HG02642 (cell line): ENCODE results near the gene PARPBP.
"Not testable (repeated sequence)": the region's sequence is repeated elsewhere in the genome, so short reads cannot be mapped to it uniquely, and the experiment has no call there.

Experiments used
- ATAC-seq: cut with Tn5 transposase; IDR thresholded peaks from one replicate; pipeline ENCODE4 v1.9.1; 2021; ENCODE audit warnings: mild to moderate bottlenecking; ENCODE audit not compliant: unreplicated experiment, poor library complexity

PARPBP gene, protein sequence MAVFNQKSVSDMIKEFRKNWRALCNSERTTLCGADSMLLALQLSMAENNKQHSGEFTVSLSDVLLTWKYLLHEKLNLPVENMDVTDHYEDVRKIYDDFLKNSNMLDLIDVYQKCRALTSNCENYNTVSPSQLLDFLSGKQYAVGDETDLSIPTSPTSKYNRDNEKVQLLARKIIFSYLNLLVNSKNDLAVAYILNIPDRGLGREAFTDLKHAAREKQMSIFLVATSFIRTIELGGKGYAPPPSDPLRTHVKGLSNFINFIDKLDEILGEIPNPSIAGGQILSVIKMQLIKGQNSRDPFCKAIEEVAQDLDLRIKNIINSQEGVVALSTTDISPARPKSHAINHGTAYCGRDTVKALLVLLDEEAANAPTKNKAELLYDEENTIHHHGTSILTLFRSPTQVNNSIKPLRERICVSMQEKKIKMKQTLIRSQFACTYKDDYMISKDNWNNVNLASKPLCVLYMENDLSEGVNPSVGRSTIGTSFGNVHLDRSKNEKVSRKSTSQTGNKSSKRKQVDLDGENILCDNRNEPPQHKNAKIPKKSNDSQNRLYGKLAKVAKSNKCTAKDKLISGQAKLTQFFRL

DNA sequence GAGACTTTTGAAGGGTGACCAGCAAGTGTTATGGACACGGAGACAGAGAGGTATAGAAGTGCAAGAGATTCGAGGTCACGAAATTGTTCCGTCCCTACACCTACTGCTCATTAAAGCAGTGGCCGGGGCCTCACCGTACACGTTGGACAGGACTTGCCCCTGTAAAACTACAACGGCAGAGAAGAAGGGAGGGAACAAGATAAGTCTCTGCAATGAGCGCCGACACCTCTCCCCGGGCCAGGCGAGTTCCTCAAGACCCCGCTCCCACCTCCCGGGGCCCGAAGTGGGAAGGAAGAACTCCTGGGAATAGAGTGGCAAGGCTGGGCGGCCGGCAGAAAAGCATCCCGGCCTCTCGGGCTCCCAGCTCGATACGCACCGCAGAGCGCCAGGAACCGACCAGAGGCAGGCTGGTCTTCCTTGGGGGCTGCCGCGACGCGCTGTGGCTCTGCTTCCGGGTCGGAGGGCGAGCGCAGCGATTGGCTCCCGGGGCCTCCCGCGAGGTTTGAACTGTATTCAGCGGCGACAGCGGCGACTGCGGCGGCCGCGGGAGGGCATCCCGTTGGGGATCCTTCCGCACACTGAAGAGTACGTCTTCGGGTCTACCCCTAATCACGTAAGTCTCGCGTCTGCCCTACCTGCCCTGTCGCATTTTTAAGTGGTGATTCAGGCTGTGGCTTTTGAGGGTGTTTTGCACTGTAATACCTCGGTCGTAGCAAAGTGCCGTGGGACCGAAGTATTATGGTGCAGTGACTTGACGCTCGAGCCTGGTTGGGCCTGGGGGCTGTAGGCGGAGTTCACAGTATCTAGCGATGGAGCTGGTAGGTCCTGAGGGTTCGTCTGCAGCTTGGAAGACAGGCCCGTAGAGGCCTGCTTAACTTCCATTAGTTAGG lies at the start of gene PARPBP, which contains the start of gene NUP37:
Gene PARPBP, plus strand, starts transcription at position 510 of the 890 bp plus-strand sequence. CDS start 3,706 bp downstream, outside the sequence.
Gene NUP37, minus strand, starts transcription at position 441 of the 890 bp plus-strand sequence. CDS start 1,596 bp downstream, outside the sequence.
- ATAC-seq: peak; percentile 98

DNA sequence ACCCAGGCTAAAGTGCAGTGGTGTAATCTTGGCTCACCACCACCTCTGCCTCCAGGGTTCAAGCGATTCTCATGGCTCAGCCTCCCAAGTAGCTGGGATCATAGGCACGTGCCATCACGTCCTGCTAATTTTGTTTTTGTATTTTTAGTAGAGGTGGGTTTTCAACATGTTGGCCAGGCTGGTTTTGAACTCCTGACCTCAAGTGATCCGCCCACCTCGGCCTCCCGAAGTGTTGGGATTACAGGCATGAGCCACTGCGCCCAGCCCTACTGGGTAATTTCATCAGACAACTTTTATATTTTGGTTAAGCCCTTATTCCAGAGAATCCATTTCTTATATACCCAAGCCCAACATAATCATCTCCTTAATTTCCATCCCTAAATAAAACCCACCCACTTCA lies 47.9 kb upstream of the PARPBP start:
- not testable (repeated sequence) for ATAC-seq

DNA sequence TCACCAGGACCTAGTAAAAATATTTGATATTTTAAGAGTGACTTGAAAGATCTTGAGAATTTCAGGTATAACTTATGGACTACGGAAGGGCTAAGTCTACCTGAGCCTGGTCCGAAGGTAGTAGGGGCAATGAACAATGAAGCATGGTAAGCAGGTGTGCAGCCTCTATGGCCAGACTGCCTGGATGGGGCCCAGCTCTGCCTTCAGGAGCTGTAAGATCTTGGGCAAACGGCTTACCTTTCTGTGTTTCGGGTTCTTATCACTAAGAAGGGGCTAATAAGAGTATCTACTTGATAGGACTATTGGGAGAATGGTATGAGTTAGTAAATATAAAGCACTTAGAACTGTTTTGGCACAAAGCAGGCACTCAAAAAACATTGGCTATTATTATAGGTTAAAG lies 39.1 kb upstream of the PARPBP start:
- ATAC-seq: no peak

DNA sequence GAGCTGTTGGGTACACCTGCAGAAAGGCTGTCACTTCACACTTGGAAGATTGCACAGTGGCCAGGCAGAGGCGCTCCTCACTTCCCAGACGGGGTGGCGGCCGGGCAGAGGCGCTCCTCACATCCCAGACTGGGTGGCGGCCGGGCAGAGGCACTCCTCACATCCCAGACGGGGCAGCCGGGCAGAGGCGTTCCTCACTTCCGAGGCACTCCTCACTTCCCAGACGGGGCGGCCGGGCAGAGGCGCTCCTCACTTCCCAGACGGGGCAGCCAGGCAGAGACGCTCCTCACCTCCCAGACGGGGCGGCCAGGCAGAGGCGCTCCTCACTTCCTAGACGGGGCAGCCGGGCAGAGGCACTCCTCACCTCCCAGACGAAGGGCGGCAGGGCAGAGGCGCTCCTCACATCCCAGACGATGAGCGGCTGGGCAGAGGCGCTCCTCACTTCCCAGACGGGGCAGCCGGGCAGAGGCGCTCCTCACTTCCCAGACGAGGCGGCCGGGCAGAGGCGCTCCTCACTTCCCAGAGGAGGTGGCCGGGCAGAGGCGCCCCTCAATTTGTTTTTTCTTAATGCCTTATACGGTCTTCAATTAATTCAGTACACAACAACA lies 30.7 kb upstream of the PARPBP start:
- ATAC-seq: not testable (repeated sequence)

DNA sequence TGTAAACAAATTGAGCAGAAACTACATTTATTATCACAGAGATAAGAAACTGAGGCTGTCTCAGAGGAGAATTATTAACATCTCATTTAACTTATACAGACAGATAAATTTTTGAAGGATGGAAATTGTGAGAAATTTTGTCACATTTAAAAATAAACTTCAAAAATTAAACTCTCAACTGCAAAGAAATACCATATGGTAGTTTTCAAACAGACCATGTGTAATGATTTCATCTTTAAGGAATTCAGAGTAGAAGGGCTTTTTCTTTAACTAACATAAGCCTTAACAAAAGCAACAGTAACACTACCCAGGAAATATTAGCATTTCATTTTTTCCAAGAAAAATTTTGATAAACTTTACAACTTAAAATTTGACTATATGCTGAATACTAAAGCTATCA lies 26.7 kb upstream of the PARPBP start:
- ATAC-seq: no peak

DNA sequence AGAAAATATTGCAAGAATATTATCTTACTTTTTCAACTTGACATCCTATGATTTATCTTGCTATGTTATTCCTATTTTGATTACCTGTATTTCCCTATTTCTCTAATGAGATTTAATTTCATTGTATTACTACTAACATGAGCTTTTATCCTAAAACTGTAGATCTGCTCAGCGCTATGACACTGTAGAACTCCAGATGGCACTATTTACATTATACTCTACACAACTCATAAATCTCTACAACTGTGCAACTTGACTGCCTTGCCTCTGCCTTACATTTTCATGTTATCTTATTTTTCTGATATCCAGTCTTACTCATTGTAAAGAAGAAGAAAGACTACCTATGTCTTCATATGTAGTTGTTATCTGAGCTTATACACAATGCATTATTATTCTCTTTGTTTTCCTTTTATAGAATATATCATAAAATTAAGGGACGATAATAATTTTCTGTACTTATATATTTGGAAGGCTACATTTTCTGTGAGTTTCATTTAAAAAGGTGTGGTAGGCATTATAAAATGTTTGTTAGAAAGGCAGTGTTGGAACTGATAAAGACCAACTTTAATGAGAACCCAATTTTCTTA lies 24.2 kb upstream of the PARPBP start:
- ATAC-seq: no peak

DNA sequence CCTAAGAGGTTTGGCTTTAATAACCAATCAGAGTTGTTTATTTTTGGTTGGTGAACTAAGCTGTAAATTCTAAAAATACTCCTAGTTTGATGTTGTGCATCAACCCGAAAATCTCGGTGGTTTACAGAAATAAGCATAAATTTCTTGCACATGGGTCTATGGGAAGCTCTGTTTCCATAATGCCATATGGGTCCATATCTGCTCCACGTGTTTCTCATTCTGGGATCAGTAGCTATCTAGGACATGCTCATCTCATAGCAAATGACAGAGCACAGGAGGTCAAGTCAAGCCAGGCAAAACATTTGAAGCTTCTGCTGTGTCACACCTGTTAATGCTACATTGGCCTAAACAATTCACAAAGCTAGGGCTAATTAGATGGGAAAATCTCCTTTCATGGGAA lies 23.1 kb upstream of the PARPBP start:
- no peak for ATAC-seq

DNA sequence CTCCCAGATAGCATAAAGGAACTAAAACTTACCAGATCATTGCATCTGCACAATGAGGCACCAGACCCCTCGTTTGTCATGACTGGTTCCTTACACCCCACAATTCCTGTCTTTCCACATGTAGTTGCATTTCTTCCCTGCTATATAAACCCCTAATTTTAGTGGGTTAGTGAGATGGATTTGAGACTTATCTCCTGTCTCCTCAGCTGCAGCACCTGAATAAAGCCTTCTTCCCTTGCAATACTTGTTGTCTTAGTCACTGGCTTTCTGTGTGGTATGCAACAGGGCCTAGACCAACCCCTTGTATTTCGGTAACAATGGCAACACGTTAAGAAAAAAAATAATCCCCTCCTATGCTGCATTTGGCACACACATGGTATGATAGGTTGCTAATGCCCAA lies 13.1 kb upstream of the PARPBP start:
- ATAC-seq: no peak

DNA sequence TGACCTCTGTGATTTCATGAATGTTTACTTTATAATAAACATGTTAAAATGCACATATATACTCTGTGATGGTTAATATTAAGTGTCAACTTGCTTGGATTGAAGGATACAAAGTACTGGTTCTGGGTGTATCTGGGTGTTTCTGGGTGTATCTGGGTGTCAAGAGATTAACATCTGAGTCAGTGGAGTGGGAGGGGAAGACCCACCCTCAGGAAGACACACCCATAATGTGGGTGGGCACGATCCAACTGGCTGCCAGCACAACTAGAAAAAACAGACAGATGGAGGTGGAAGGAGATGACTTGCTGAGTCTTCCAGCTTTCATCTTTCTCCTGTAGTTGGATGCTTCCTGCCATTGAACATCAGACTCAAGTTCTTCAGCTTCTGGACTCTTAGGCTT lies 12.0 kb upstream of the PARPBP start:
- no peak for ATAC-seq

DNA sequence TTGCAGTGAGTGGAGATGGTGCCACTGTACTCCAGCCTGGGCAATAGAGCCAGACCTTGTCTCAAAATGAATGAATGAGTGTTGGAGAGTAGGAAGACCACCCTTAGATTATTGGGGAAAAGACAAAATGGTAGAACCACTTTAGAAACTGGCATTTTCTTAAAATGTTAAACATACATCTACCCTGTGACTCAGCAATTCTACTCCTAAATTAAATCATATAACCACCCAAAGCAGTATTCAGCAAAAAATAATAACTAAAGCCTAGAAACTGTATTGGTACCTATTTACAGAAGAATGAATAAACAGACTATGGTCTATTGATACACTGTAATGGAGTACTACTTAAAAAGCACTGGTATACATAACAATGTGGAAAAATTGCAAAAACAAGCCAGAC lies 9.2 kb upstream of the PARPBP start:
- no peak for ATAC-seq

DNA sequence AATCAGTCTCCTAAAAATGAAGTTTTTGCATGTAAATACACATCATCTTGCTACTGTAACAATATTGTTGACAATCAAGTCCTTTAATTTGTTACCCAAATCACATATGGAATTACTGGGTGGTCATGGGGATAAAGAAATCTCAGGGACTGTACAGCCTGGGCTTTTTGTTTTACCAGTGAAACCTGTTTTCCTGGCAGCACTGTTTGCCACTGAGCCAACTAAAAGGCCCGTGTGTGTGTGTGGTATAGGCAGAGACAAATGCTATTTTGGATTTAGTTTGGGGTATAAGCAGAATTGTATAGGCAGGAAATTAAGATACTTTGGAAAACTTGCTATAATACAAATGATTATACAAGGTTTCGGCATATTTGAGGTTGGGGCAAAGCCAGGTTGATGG lies 5.8 kb upstream of the PARPBP start:
- no peak for ATAC-seq

DNA sequence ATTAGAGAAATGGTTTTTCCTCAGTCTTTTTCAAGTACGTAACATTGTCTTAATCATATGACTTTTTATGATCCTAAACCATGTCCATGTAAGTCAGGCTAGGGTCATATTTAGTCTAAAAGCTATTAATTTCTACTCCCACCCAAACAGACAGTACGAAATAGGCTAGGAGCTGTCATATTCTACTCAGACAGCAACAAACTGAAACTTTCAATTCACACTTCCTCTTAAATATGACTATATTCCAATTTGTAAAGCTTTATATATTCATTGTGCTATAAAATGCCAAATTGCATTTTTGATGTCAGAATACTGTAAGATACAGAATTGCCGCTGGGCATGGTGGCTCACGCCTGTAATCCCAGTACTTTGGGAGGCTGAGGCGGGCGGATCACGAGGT lies 3.6 kb upstream of the PARPBP start:
- no peak for ATAC-seq

DNA sequence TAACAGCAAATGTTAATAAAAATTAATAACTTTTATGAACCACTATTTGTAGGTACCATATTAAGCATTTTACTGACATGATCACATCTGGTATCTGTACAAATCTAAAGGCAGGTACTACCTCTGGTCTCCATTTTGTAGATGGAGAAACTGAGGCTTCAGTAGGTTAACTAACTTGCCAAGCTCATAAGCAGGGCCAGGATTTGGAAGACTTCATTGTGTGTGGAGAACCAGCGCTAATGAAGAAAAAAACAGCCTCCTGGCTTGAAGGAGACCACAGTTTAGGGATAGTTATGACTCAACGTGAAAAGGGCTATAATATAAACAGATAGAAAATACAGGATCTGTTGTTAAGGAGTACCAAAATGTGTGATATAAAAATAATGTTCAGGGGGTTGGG lies 1.1 kb upstream of the PARPBP start:
- ATAC-seq: no peak

DNA sequence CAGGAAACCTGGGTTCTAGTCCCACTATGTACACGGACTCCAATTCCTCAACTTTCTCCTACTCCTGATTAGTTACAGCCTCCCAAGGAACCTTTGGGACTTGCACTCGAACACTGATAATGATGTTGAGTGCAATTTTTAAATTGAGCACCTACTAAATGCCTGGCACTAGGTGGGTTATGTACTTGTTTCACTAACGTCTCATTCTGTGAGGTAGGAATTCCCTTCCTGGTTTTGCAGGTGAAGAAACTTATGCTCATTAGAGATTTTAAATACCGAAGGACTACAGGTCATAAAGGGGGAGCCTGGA lies 536 bp downstream of the PARPBP start:
- ATAC-seq: no peak

DNA sequence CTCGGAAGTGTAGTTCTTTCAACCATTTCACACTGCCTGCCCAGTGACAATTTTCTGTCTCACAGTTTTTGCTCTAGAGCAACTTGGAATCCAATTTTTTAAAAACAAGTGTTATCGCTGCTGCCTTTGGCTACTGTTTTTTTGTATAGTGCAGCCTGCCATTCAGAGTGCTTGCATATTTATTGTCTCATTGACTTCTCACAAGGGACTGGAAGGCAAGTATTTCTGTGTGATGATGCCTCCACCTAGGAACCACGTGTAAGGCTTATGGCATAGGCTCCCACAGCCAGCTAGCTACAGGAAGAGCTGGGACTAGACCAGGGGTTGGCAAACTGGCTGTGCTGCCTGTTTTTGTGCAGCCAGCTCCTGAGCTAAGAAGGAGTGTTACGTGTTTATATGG lies 903 bp downstream of the PARPBP start:
- ATAC-seq: no peak

DNA sequence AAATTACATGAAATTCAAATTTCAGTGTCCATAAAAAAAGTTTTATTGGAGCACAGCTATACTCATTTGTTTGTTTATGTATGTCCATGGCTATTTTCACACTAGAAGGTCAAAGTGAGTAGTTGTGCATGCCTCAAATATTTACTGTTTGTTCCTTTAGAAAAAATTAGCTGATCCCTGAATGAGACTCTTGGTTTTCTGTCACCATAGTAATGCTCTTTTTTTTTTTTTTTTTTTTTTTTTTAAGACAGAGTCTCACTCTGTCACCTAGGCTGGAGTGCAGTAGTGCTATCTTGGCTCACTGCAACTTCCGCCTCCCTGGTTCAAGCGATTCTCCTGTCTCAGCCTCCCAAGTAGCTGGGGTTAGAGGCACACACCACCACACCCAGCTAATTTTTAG lies 1.3 kb downstream of the PARPBP start:
- not testable (repeated sequence) for ATAC-seq

DNA sequence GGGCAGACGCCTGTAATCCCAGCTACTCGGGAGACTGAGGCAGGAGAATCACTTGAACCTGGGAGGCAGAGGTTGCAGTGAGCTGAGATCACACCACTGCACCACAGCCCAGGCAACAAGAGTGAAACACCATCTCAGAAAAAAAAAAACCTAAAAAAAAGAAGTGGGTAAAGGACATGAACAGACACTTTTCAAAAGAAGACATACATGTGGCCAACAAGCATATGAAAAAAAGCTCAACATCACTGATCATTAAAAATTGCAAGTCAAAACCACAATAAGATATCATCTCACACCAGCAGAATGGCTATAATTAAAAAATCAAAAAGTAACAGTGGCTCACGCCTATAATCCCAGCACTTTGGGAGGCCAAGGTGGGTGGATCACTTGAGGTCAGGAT lies 10.7 kb downstream of the PARPBP start:
- ATAC-seq: not testable (repeated sequence)

DNA sequence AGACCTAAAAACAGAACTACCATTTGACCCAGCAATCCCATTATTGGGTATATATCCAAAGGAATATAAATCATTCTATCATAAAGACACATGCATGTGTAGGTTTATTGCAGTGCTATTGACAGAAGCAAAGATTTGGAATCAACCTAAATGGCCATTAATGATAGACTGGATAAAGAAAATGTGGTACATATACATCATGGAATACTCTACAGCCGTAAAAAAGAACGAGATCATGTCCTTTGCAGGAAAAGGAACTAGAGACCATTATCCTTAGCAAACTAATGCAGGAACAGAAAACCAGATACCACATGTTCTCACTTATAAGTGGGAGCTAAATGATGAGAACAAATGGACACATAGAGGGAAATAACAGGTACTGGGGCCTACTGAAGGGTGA lies 11.5 kb downstream of the PARPBP start:
- not testable (repeated sequence) for ATAC-seq

DNA sequence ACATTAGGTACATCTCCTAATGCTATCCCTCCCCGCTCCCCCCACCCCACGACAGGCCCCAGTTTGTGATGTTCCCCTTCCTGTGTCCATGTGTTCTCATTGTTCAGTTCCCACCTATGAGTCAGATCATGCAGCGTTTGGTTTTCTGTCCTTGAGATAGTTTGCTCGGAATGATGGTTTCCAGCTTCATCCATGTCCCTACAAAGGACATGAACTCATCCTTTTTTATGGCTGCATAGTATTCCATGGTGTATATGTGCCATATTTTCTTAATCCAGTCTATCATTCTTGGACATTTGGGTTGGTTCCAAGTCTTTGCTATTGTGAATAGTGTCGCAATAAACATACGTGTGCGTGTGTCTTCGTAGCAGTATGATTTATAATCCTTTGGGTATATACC lies 17.6 kb downstream of the PARPBP start:
- ATAC-seq: not testable (repeated sequence)

DNA sequence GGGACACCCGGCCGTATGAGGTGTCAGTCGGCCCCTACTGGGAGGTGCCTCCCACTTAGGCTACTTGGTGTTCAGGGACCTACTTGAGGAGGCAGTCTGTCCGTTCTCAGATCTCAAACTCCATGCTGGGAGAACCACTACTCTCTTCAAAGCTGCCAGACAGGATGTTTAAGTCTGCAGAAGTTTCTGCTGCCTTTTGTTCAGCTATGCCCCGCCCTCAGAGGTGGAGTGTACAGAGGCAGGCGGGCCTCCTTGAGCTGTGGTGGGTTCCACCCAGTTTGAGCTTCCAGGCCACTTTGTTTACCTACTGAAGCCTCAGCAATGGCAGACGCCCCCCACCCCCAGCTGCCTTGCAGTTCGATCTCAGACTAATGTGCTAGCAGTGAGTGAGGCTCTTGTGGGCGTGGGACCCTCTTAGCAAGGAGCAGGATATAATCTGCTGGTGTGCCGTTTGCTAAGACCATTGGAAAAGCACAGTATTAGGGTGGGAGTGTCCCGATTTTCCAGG lies 22.9 kb downstream of the PARPBP start:
- not testable (repeated sequence) for ATAC-seq
